GM23338 (cell line): ENCODE results near the gene SESN1. TPM values are rescaled to one million over a fixed set of nuclear protein-coding genes. Genes with fewer than 3 reads are reported as not detected.

Experiments used
- ATAC-seq: fragments of 200-7000 bp; cut with Tn5 transposase; 3 replicates; pipeline ENCODE4 v1.9.1; 2020
- DNase-seq: peaks from one replicate; pipeline ENCODE4 v3.0.0-alpha.2; 2015; ENCODE audit warnings: low spot score
- H2AFZ ChIP-seq: fragments of 200-600 bp; sonication (generic); 2 replicates; pipeline ENCODE4 v1.8.0; 2016; ENCODE audit warnings: antibody characterized with exemption, mild to moderate bottlenecking, moderate library complexity
- H3F3A ChIP-seq: fragments of 200-600 bp; sonication (generic); replicated peaks from 2 replicates; pipeline ENCODE4 v1.8.0; 2017; ENCODE audit warnings: antibody characterized with exemption, mixed run types, low read depth
- H3K27ac ChIP-seq: fragments of 200-600 bp; sonication (generic); 2 replicates; pipeline ENCODE4 v1.6.1; 2016; ENCODE audit warnings: low read depth
- H3K27me3 ChIP-seq: fragments of 200-600 bp; sonication (generic); 2 replicates; pipeline ENCODE4 v1.8.0; 2016; ENCODE audit warnings: mild to moderate bottlenecking, mixed run types, moderate library complexity; ENCODE audit not compliant: insufficient read depth
- H3K36me3 ChIP-seq: fragments of 200-600 bp; sonication (generic); 2 replicates; pipeline ENCODE4 v1.8.0; 2016; ENCODE audit warnings: mild to moderate bottlenecking; ENCODE audit not compliant: insufficient read depth
- H3K4me1 ChIP-seq: fragments of 200-600 bp; sonication (generic); 2 replicates; pipeline ENCODE4 v1.8.0; 2016; ENCODE audit warnings: mild to moderate bottlenecking, moderate library complexity; ENCODE audit not compliant: insufficient read depth
- H3K4me2 ChIP-seq: fragments of 200-600 bp; sonication (generic); 2 replicates; pipeline ENCODE4 v1.7.1; 2017; ENCODE audit warnings: mixed run types
- H3K4me3 ChIP-seq: fragments of 200-600 bp; sonication (generic); 2 replicates; pipeline ENCODE4 v1.6.1; 2016; ENCODE audit warnings: mixed run types
- H3K79me2 ChIP-seq: fragments of 200-600 bp; sonication (generic); replicated peaks from 2 replicates; pipeline ENCODE4 v1.8.0; 2017; ENCODE audit warnings: mild to moderate bottlenecking; ENCODE audit not compliant: insufficient read depth
- H3K9me2 ChIP-seq: fragments of 200-600 bp; sonication (generic); 2 replicates; pipeline ENCODE4 v1.8.0; 2017; ENCODE audit not compliant: insufficient read depth
- H4K20me1 ChIP-seq: fragments of 200-600 bp; sonication (generic); replicated peaks from 2 replicates; pipeline ENCODE4 v1.8.0; 2017; ENCODE audit warnings: mild to moderate bottlenecking; ENCODE audit not compliant: insufficient read depth
- H3K27ac Mint-ChIP-seq: 2 replicates; pipeline ENCODE4 v1.8.0; 2020; ENCODE audit warnings: inconsistent platforms, mild to moderate bottlenecking, moderate library complexity, mixed read lengths
- H3K27me3 Mint-ChIP-seq: 3 replicates; pipeline ENCODE4 v1.8.0; 2022; ENCODE audit warnings: low read depth, mild to moderate bottlenecking, moderate library complexity, mixed read lengths, inconsistent platforms; ENCODE audit not compliant: insufficient read depth, poor library complexity
- H3K36me3 Mint-ChIP-seq: 3 replicates; pipeline ENCODE4 v1.8.0; 2021; ENCODE audit warnings: low read depth, mild to moderate bottlenecking, inconsistent platforms, moderate library complexity, mixed read lengths
- H3K4me1 Mint-ChIP-seq: 3 replicates; pipeline ENCODE4 v1.8.0; 2020; ENCODE audit warnings: mild to moderate bottlenecking, inconsistent platforms, mixed read lengths
- H3K4me3 Mint-ChIP-seq: 3 replicates; pipeline ENCODE4 v1.8.0; 2021; ENCODE audit warnings: moderate library complexity, mild to moderate bottlenecking, inconsistent platforms, mixed read lengths
- H3K9me3 Mint-ChIP-seq: 3 replicates; pipeline ENCODE4 v1.8.0; 2020; ENCODE audit warnings: moderate library complexity, mild to moderate bottlenecking, inconsistent platforms, mixed read lengths
- CREB1 ChIP-seq: fragments of 250-450 bp; sonication (Bioruptor Pico); IDR thresholded peaks from 2 replicates; pipeline ENCODE4 v1.5.0; 2020; ENCODE audit warnings: low read depth, mild to moderate bottlenecking, moderate library complexity
- CTCF ChIP-seq, 2 experiments: fragments of 200-600 bp in 1 of 2; sonication (generic) in 1 of 2; conservative IDR thresholded peaks; 2 replicates each; pipeline versions ENCODE4 v1.5.1 to v1.6.1; 2016 to 2017; ENCODE audit warnings: antibody characterized with exemption in 2 of 2, low read depth in 2 of 2, mild to moderate bottlenecking in 2 of 2, moderate library complexity in 1 of 2
- ETS1 ChIP-seq: IDR thresholded peaks from 2 replicates; pipeline ENCODE4 v1.6.1; 2016; ENCODE audit warnings: antibody characterized with exemption
- EZH2 ChIP-seq: fragments of 200-600 bp; sonication (generic); IDR thresholded peaks from one replicate; pipeline ENCODE4 v1.8.0; 2017; ENCODE audit warnings: antibody characterized with exemption, mild to moderate bottlenecking, low read depth; ENCODE audit not compliant: unreplicated experiment
- EZH2phosphoT487 ChIP-seq: fragments of 200-600 bp; sonication (generic); IDR thresholded peaks from one replicate; pipeline ENCODE4 v1.8.1; 2018; ENCODE audit warnings: antibody characterized with exemption; ENCODE audit not compliant: unreplicated experiment
- JUNB ChIP-seq: IDR thresholded peaks from one replicate; pipeline ENCODE4 v1.6.1; 2016; ENCODE audit warnings: antibody characterized with exemption; ENCODE audit not compliant: unreplicated experiment
- NANOG ChIP-seq: IDR thresholded peaks from 2 replicates; pipeline ENCODE4 v1.6.1; 2016; ENCODE audit warnings: antibody characterized with exemption, borderline replicate concordance
- POLR2AphosphoS5 ChIP-seq: IDR thresholded peaks from 2 replicates; pipeline ENCODE4 v1.6.1; 2016; ENCODE audit warnings: antibody characterized with exemption, low read depth
- REST ChIP-seq: IDR thresholded peaks from one replicate; pipeline ENCODE4 v1.6.1; 2018; ENCODE audit warnings: antibody characterized with exemption; ENCODE audit not compliant: unreplicated experiment
- STAT1 ChIP-seq: IDR thresholded peaks from one replicate; pipeline ENCODE4 v1.6.1; 2016; ENCODE audit warnings: antibody characterized with exemption; ENCODE audit not compliant: unreplicated experiment
- ZNF114 ChIP-seq: fragments of 250-450 bp; sonication (Bioruptor Pico); IDR thresholded peaks from 2 replicates; pipeline ENCODE4 v1.5.0; 2020; ENCODE audit warnings: mild to moderate bottlenecking, moderate library complexity
- ZNF331 ChIP-seq: fragments of 250-450 bp; sonication (Bioruptor Pico); IDR thresholded peaks from 2 replicates; pipeline ENCODE4 v1.5.0; 2020; ENCODE audit warnings: low read depth, mild to moderate bottlenecking, moderate library complexity
- ZNF462 ChIP-seq: fragments of 250-450 bp; sonication (Bioruptor Pico); IDR thresholded peaks from 2 replicates; pipeline ENCODE4 v1.5.0; 2020; ENCODE audit warnings: mild to moderate bottlenecking, moderate library complexity
- polyA plus RNA-seq: library from polyadenylated mRNA; unstranded; fragments of >200 nt; fragmentation: Nextera tagmentation; extraction: Ambion mirVana; gene quantifications from 2 replicates; pipeline ENCODE4 v1.2.1, GENCODE V29; 2016
- total RNA-seq: library from RNA; depleted of rRNA; stranded (reverse); fragments of >200 nt; shearing (Covaris generic); gene quantifications from 2 replicates; pipeline ENCODE4 v1.2.3, GENCODE V29; 2014

Gene SESN1
- total and polyA plus RNA-seq, 2 experiments from 2014 or later = 26.2 to 36.4 TPM

GRCh38 chr6:109048176-109048575 is 46.5 kb downstream of the SESN1 start:
- H3F3A ChIP-seq = no peaks in the 10 kb centered on the region
- Mint-ChIP-seq H3K9me3 (peaks cover 17% of the 10 kb centered on the region), H3K36me3 (peaks cover 22% of the 10 kb centered on the region; the same call in 2 of the 3 replicates), H3K4me1 (peaks cover 7% of the 10 kb centered on the region; the same call in 2 of the 3 replicates), H3K27ac (no peak overlapping the region), H3K27me3 (no peaks in the 10 kb centered on the region), H3K4me3 (no peak overlapping the region)
- no peaks in the 10 kb centered on the region for H3K36me3 ChIP-seq
- no peak overlapping the region for H3K4me2 ChIP-seq
- H3K9me2 ChIP-seq = no peaks in the 10 kb centered on the region
- ATAC-seq (no peak), DNase-seq (no peak)
- no peak overlapping the region for H3K4me3 ChIP-seq
- H2AFZ ChIP-seq = no peak overlapping the region
- no peaks in the 10 kb centered on the region for H4K20me1 ChIP-seq
- TF ChIP-seq NANOG (no peak), REST (no peak), ETS1 (no peak), EZH2phosphoT487 (no peak), CTCF (conservative IDR thresholded peaks at IDR 0.05; ENCODE audit: low read depth in 2 of 2) (no peak), ZNF331 (CRISPR knock-in tag) (no peak), ZNF462 (CRISPR knock-in tag) (no peak), POLR2AphosphoS5 (no peak), STAT1 (no peak), EZH2 (no peak), JUNB (no peak), ZNF114 (CRISPR knock-in tag) (no peak), CREB1 (CRISPR knock-in tag) (no peak)
- no peaks in the 10 kb centered on the region for H3K79me2 ChIP-seq
- H3K27me3 ChIP-seq = no peaks in the 10 kb centered on the region
- no peak overlapping the region for H3K27ac ChIP-seq
- H3K4me1 ChIP-seq = peaks cover 4% of the 10 kb centered on the region; the same call in 1 of the 2 replicates
